ENCODE data around the gene MAF.

The MAF gene

DNA sequence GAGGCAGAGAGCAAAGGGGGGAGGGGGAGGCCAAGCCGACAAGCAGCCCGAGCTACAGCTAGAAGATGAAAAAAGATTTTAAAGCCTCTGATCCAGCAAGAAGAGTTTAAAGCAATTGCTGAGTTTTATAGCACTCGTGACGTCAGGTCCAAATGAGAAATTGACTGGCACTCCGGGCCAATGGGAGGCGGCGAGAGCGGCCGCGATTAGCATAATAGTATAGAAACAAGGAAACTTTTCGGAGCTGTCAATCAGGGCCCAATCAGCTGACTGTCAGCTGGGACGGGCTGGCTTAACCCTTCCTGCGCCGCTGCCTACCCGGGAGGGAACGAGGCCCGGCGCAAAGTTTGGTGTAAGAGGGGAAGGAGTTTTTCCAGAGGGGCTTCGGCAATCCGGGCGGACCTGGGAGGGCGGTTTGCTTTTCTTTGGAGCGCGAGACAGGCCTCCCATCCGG is at the start of gene MAF:
Gene MAF (minus strand): TSS at position 100 of the 454 bp plus-strand sequence. CDS start 835 bp downstream, outside the sequence.
- Histone ChIP-seq H3K27me3 (ENCODE audit: low read depth, low read length) (no peaks in the 10 kb centered on the region), H3K9me3 (ENCODE audit: control insufficient read depth in 1 of 2, low read length in 2 of 2) (no peaks in the 10 kb centered on the region), H3K4me3 (ENCODE audit: low read depth in 1 of 2, low read length in 2 of 2) (peak within 1 kb of the TSS; percentile 87 to 89), H3K4me1 (ENCODE audit: control insufficient read depth in 1 of 2, insufficient read depth in 2 of 2, low read length in 2 of 2) (peaks cover 6 to 17% of the 10 kb centered on the region in 2 donors), H3K27ac (ENCODE audit: low read length) (peak within 1 kb of the TSS; percentile 92), H3K36me3 (ENCODE audit: control insufficient read depth in 1 of 2, insufficient read depth in 2 of 2, low read length in 2 of 2) (no peaks in the 10 kb centered on the region)

DNA sequence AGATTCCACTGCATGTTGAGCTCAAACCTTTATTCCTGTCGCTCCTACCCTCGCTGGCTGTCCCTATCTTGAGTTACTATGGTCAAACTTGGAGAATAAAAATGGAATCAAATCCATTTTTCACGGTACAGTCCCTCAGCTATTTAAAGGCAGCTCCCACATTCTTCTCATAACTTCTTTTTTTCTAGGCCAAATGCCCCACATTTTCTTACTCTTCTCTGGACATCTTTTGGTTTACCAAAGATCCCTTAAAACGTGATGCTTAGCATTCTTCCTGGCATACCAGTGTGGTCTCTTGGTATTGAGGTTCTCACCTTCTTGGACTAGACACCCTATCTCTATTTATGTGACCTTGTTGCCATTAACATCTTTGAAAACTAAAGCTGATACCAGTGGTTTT is 48.3 kb upstream of the MAF start:
- Histone ChIP-seq H3K27ac (ENCODE audit: low read length) (no peak overlapping the region), H3K9me3 (ENCODE audit: control insufficient read depth in 1 of 2, low read length in 2 of 2) (no peaks in the 10 kb centered on the region), H3K36me3 (ENCODE audit: control insufficient read depth in 1 of 2, insufficient read depth in 2 of 2, low read length in 2 of 2) (no peaks in the 10 kb centered on the region), H3K27me3 (ENCODE audit: low read depth, low read length) (no peaks in the 10 kb centered on the region), H3K4me1 (ENCODE audit: control insufficient read depth in 1 of 2, insufficient read depth in 2 of 2, low read length in 2 of 2) (peaks cover 0 to 11% of the 10 kb centered on the region in 2 donors), H3K4me3 (ENCODE audit: low read depth in 1 of 2, low read length in 2 of 2) (no peak overlapping the region)

DNA sequence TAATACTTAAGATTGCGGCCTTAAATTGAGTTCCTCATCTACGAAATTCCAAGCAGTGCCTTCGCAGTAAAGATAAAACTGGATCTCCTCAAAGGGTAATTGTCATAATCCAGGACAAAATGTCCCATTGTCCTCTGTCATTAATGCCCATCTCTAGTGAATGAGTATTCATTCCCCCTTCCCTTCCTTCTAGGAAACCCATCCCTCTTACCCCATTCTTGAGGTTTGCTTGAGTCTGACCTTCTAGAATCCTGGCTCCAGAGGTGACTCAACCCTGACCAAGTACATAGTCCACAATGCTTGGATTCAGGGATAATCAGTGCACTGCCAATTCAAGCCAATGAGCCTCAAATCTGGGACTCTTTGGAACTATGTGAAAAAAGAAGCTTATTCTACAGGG is 47.0 kb upstream of the MAF start:
- no peak overlapping the region for H3K4me3 ChIP-seq (ENCODE audit: low read depth in 1 of 2, low read length in 2 of 2)
- H3K9me3 ChIP-seq (ENCODE audit: control insufficient read depth in 1 of 2, low read length in 2 of 2): no peaks in the 10 kb centered on the region
- no peak overlapping the region for H3K27ac ChIP-seq (ENCODE audit: low read length)
- H3K27me3 ChIP-seq (ENCODE audit: low read depth, low read length): no peaks in the 10 kb centered on the region
- H3K36me3 ChIP-seq (ENCODE audit: control insufficient read depth in 1 of 2, insufficient read depth in 2 of 2, low read length in 2 of 2): no peaks in the 10 kb centered on the region
- peaks cover 0 to 3% of the 10 kb centered on the region in 2 donors for H3K4me1 ChIP-seq (ENCODE audit: control insufficient read depth in 1 of 2, insufficient read depth in 2 of 2, low read length in 2 of 2)

DNA sequence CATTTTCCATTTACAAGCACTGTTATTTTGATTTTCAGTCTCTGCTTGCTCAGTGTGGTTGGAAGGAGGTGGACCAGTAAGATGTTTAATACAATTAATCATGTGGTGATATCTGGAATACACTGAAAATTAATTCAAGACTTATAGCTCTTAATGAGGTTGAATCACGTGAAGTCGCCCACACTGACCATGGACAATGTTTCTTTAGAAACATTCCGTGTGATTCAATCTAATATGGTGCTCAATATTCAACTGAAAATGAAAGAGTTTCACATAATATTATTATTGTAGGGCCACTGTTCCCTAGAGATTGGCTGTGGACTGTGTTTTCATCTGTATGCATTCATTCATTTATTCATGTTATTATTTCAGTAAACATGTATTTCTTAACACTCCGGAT is 45.2 kb upstream of the MAF start:
- Histone ChIP-seq H3K36me3 (ENCODE audit: control insufficient read depth in 1 of 2, insufficient read depth in 2 of 2, low read length in 2 of 2) (no peaks in the 10 kb centered on the region), H3K4me3 (ENCODE audit: low read depth in 1 of 2, low read length in 2 of 2) (no peak overlapping the region), H3K4me1 (ENCODE audit: control insufficient read depth in 1 of 2, insufficient read depth in 2 of 2, low read length in 2 of 2) (no peaks in the 10 kb centered on the region), H3K27me3 (ENCODE audit: low read depth, low read length) (no peaks in the 10 kb centered on the region), H3K9me3 (ENCODE audit: control insufficient read depth in 1 of 2, low read length in 2 of 2) (no peaks in the 10 kb centered on the region), H3K27ac (ENCODE audit: low read length) (no peak overlapping the region)

DNA sequence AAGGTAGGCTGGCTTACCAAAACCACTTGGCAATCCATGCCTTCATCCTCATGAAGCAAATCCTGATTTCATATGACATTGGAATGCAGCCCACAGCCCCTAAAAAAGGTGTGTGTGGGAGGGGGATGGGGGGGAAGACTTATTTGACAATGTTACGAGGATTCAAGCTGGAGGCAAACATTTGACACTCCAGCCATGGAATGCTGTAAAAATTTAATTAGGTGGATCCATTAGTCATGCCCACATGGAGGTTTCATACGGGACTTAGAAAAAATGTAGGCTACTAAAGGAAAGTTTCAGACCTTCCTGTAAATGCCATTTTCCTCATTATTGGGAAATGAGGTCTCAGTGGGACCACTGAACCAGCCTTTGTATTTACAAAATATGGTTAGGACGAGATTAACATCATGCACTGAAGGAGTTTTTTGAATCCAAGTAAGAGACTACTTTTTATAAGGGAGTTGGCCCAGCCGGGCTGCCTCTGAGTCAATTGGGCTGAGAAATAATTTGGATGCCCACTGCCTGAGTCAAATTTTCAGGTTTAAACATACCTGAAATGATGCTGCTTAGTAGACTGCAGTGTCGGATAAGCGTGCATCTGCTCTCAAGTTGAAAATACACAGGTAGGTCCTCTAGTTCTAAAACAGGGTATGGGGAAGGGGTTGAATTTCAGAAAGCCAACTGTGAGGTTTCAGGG is 44.6 kb upstream of the MAF start:
- Histone ChIP-seq H3K27ac (ENCODE audit: low read length) (no peak overlapping the region), H3K4me3 (ENCODE audit: low read depth in 1 of 2, low read length in 2 of 2) (no peak overlapping the region), H3K9me3 (ENCODE audit: control insufficient read depth in 1 of 2, low read length in 2 of 2) (no peaks in the 10 kb centered on the region), H3K27me3 (ENCODE audit: low read depth, low read length) (no peaks in the 10 kb centered on the region), H3K4me1 (ENCODE audit: control insufficient read depth in 1 of 2, insufficient read depth in 2 of 2, low read length in 2 of 2) (no peaks in the 10 kb centered on the region), H3K36me3 (ENCODE audit: control insufficient read depth in 1 of 2, insufficient read depth in 2 of 2, low read length in 2 of 2) (no peaks in the 10 kb centered on the region)

DNA sequence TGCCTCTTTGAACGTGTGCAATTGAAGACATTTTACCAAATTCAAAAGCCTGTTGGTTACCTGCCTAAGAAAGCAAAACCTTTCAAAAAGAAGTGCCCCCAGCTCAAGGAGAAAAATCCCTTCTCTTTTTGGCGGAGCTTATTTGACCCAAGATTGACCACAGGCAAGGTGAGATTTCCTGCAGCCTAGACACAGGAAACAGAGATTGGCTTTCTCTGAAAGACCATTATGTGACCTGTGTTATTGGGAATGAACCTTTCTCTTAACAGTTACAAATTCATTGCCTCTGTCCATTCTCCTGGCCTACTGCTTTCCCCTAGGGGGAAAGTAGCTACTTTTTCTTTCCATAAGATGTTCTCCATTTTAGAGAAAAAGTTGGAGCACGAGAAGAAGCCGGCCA is 42.1 kb upstream of the MAF start:
- H3K4me1 ChIP-seq (ENCODE audit: control insufficient read depth in 1 of 2, insufficient read depth in 2 of 2, low read length in 2 of 2): no peaks in the 10 kb centered on the region
- H3K27me3 ChIP-seq (ENCODE audit: low read depth, low read length): no peaks in the 10 kb centered on the region
- no peaks in the 10 kb centered on the region for H3K36me3 ChIP-seq (ENCODE audit: control insufficient read depth in 1 of 2, insufficient read depth in 2 of 2, low read length in 2 of 2)
- no peak overlapping the region for H3K4me3 ChIP-seq (ENCODE audit: low read depth in 1 of 2, low read length in 2 of 2)
- H3K9me3 ChIP-seq (ENCODE audit: control insufficient read depth in 1 of 2, low read length in 2 of 2): no peaks in the 10 kb centered on the region
- no peak overlapping the region for H3K27ac ChIP-seq (ENCODE audit: low read length)

DNA sequence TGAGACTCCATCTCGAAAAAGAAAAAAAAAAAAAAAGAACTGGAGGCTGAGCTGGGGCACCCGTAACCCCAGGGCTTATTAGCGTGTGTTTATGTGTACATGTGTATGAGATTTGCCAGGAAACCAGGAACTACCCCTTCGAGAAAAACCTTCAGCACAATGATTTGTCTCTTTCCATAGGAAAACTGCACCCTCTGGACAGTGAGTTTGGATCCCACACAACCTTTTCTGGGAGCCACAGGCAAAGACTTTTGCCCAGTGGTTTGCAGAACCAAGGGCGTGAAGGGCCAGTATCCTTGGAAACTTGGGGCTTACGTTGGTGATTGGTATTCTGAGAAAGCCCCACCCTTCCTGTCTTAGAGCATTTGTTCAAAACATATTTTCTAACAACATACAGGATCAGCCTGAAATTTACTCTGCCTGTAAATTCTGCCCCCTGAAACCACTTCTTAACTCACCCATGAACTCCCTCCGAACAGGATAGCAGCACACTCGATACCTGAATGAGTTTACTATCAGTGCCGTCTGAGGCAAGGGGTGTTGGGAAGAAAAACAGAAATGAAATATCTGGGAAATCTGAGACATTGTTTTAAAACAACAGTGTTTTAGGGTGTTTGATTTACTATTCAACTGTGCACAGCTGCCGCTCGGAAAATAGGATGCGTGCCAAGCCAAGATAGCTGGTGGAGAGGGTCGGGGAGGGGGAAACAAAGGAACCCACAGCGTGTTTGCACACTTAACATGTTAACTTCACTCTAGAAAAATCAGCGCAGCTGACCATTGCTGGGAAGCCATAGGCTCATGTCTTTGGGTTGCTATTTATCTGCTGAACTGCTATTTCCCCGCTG is 40.2 kb upstream of the MAF start:
- Histone ChIP-seq H3K4me1 (ENCODE audit: control insufficient read depth in 1 of 2, insufficient read depth in 2 of 2, low read length in 2 of 2) (no peaks in the 10 kb centered on the region), H3K27ac (ENCODE audit: low read length) (no peak overlapping the region), H3K27me3 (ENCODE audit: low read depth, low read length) (no peaks in the 10 kb centered on the region), H3K36me3 (ENCODE audit: control insufficient read depth in 1 of 2, insufficient read depth in 2 of 2, low read length in 2 of 2) (no peaks in the 10 kb centered on the region), H3K4me3 (ENCODE audit: low read depth in 1 of 2, low read length in 2 of 2) (peak overlapping the region in 1 of 2 donors; percentile 35), H3K9me3 (ENCODE audit: control insufficient read depth in 1 of 2, low read length in 2 of 2) (no peaks in the 10 kb centered on the region)

DNA sequence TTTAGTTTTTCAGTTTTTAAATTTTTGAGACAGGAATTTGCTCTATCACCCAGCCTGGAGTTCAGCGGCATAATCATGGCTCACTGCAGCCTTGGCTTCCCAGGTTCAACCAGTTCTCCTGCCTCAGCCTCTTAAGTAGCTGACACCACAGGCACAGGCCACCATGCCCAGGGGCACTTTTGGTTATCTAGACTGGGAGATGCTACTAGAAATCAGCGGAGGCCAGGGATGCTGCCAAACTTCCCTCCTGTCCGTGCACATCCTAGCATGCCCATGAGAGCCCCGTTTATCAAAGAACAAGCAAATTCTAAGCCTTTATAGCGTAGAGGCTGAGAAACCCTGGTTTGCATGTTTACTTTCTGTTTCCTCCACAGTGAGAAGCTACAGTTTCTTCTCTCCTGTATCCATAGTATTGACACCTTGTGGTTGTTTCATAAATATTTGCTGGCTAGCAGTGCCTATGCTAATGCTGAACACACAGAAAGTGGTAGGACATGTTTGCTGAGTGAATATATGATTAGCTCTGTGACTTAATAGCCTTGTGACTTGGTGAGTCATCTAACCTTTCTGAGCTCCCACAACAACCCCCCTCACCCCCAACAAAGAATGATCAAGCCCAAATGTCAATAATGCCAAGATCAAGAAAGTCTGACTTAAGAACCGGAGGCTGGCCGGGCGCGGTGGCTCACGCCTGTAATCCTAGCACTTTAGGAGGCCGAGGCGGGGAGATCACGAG is 39.2 kb upstream of the MAF start:
- Histone ChIP-seq H3K4me1 (ENCODE audit: control insufficient read depth in 1 of 2, insufficient read depth in 2 of 2, low read length in 2 of 2) (no peaks in the 10 kb centered on the region), H3K36me3 (ENCODE audit: control insufficient read depth in 1 of 2, insufficient read depth in 2 of 2, low read length in 2 of 2) (no peaks in the 10 kb centered on the region), H3K27me3 (ENCODE audit: low read depth, low read length) (no peaks in the 10 kb centered on the region), H3K4me3 (ENCODE audit: low read depth in 1 of 2, low read length in 2 of 2) (no peak overlapping the region), H3K9me3 (ENCODE audit: control insufficient read depth in 1 of 2, low read length in 2 of 2) (no peaks in the 10 kb centered on the region), H3K27ac (ENCODE audit: low read length) (no peak overlapping the region)

DNA sequence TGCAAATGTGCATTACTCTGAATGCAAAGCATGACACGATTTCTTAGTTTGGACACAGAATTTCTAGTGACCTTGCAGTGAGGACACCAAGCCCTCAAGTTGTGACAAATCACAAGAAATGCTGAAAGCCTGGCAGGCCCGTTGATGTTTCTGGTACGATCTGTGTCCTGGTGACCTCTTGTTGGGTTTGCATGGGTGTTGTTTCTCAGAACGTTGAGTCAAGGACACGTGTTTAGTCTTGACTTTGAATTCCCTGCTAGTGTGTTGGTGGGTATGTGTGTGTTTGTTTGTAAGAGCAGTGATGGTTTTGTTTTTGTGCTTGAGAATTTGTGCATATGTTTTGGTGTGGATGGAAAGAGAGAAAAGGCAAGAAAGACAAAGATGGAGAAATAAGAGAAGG is 37.8 kb upstream of the MAF start:
- H3K4me3 ChIP-seq (ENCODE audit: low read depth in 1 of 2, low read length in 2 of 2): no peak overlapping the region
- H3K9me3 ChIP-seq (ENCODE audit: control insufficient read depth in 1 of 2, low read length in 2 of 2): no peaks in the 10 kb centered on the region
- H3K36me3 ChIP-seq (ENCODE audit: control insufficient read depth in 1 of 2, insufficient read depth in 2 of 2, low read length in 2 of 2): no peaks in the 10 kb centered on the region
- H3K27me3 ChIP-seq (ENCODE audit: low read depth, low read length): no peaks in the 10 kb centered on the region
- no peaks in the 10 kb centered on the region for H3K4me1 ChIP-seq (ENCODE audit: control insufficient read depth in 1 of 2, insufficient read depth in 2 of 2, low read length in 2 of 2)
- no peak overlapping the region for H3K27ac ChIP-seq (ENCODE audit: low read length)

DNA sequence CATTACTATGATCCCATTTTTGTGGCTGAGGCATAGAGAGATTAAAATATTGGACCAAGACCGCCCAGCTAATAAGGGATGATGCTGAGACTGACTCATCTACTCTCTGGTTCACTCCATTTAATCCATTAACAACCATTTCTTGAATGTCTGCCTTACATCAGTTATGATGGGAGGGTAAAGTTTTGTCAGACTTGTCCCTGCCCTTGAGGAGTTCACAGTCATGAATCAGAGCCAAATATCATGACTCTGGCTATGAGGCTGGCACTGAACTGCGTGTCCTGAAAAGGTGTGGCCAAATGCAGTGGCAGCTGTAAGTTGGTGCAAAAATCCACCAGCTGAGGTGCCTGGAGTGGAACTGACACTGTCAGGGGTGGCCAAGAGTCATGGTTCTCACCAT is 35.0 kb upstream of the MAF start:
- Histone ChIP-seq H3K27ac (ENCODE audit: low read length) (no peak overlapping the region), H3K9me3 (ENCODE audit: control insufficient read depth in 1 of 2, low read length in 2 of 2) (no peaks in the 10 kb centered on the region), H3K36me3 (ENCODE audit: control insufficient read depth in 1 of 2, insufficient read depth in 2 of 2, low read length in 2 of 2) (no peaks in the 10 kb centered on the region), H3K27me3 (ENCODE audit: low read depth, low read length) (no peaks in the 10 kb centered on the region), H3K4me1 (ENCODE audit: control insufficient read depth in 1 of 2, insufficient read depth in 2 of 2, low read length in 2 of 2) (no peaks in the 10 kb centered on the region), H3K4me3 (ENCODE audit: low read depth in 1 of 2, low read length in 2 of 2) (no peak overlapping the region)

DNA sequence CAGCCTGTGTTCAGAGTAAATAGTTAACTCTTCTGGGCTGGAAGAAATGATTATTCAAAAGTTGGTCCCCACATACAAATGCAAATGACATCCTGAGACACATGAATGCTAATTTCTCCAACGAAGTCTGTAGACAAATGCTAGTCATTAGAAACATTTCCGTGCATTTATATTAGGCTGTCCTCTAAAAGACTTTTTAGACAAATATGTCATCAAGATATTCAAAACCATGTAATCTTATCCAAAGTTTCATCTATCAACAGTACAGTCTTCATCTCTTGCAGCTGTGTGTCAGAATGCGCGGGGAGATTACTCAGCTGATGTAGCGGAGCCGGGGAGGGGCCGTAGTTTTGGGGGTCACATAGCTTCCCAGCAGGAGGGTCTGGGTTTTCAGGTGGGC is 33.8 kb upstream of the MAF start:
- no peaks in the 10 kb centered on the region for H3K36me3 ChIP-seq (ENCODE audit: control insufficient read depth in 1 of 2, insufficient read depth in 2 of 2, low read length in 2 of 2)
- H3K9me3 ChIP-seq (ENCODE audit: control insufficient read depth in 1 of 2, low read length in 2 of 2): no peaks in the 10 kb centered on the region
- no peak overlapping the region for H3K4me3 ChIP-seq (ENCODE audit: low read depth in 1 of 2, low read length in 2 of 2)
- H3K27ac ChIP-seq (ENCODE audit: low read length): no peak overlapping the region
- H3K4me1 ChIP-seq (ENCODE audit: control insufficient read depth in 1 of 2, insufficient read depth in 2 of 2, low read length in 2 of 2): no peaks in the 10 kb centered on the region
- no peaks in the 10 kb centered on the region for H3K27me3 ChIP-seq (ENCODE audit: low read depth, low read length)

Data from muscle layer of duodenum (tissue), 2 donors.